HG03439 (cell line): ENCODE results near the gene ATP9A.

Source experiments
- ATAC-seq: cut with Tn5 transposase; IDR thresholded peaks from one replicate; pipeline ENCODE4 v1.9.1; 2021; ENCODE audit warnings: mild to moderate bottlenecking, moderate library complexity; ENCODE audit not compliant: unreplicated experiment

Gene ATP9A

GRCh38 chr20:51634257-51634656 lies 133.9 kb downstream of the ATP9A start:
- ATAC-seq: no peak

GRCh38 chr20:51633430-51633829 lies 134.8 kb downstream of the ATP9A start:
- no peak for ATAC-seq

- ATAC-seq: no peak
These were observed 136.2 kb downstream of the ATP9A start for GRCh38 chr20:51631953-51632352.

GRCh38 chr20:51631011-51631950 lies 136.9 kb downstream of the ATP9A start:
- ATAC-seq: no peak

- no peak for ATAC-seq
These were observed 138.7 kb downstream of the ATP9A start for GRCh38 chr20:51629399-51630058.

- no peak for ATAC-seq
These were observed 139.4 kb downstream of the ATP9A start for GRCh38 chr20:51628533-51629398.

GRCh38 chr20:51627586-51627985 lies 140.6 kb downstream of the ATP9A start:
- no peak for ATAC-seq

GRCh38 chr20:51625105-51625504 lies 143.1 kb downstream of the ATP9A start:
- no peak for ATAC-seq

GRCh38 chr20:51624157-51624731 lies 143.9 kb downstream of the ATP9A start:
- ATAC-seq: peak; percentile 61

- ATAC-seq: no peak
These were observed 144.9 kb downstream of the ATP9A start for GRCh38 chr20:51623255-51623654.

- no peak for ATAC-seq
These were observed 146.0 kb downstream of the ATP9A start for GRCh38 chr20:51622004-51622874.

GRCh38 chr20:51620432-51620831 lies 147.8 kb downstream of the ATP9A start:
- ATAC-seq: no peak

- no peak for ATAC-seq
These were observed 152.1 kb downstream of the ATP9A start for GRCh38 chr20:51616060-51616459.

- ATAC-seq: no peak
These were observed 153.5 kb downstream of the ATP9A start for GRCh38 chr20:51614687-51615086.

GRCh38 chr20:51613580-51613979 lies 154.6 kb downstream of the ATP9A start:
- no peak for ATAC-seq

GRCh38 chr20:51612896-51613295 lies 155.3 kb downstream of the ATP9A start:
- no peak for ATAC-seq

GRCh38 chr20:51611625-51611890 lies 156.6 kb downstream of the ATP9A start:
- no peak for ATAC-seq

GRCh38 chr20:51610761-51611624 lies 157.2 kb downstream of the ATP9A start:
- no peak for ATAC-seq

- ATAC-seq: no peak
These were observed 158.1 kb downstream of the ATP9A start for GRCh38 chr20:51610111-51610510.
